HG03196 (cell line): ENCODE results near the gene UBTD1.

Experiments used
- ATAC-seq: cut with Tn5 transposase; IDR thresholded peaks from one replicate; pipeline ENCODE4 v1.9.1; 2021; ENCODE audit not compliant: unreplicated experiment

Gene UBTD1

GRCh38 chr10:97580421-97581367 is 82.0 kb downstream of the UBTD1 start:
- ATAC-seq, result no peak

GRCh38 chr10:97582169-97582568 is 83.4 kb downstream of the UBTD1 start:
- no peak for ATAC-seq

DNA sequence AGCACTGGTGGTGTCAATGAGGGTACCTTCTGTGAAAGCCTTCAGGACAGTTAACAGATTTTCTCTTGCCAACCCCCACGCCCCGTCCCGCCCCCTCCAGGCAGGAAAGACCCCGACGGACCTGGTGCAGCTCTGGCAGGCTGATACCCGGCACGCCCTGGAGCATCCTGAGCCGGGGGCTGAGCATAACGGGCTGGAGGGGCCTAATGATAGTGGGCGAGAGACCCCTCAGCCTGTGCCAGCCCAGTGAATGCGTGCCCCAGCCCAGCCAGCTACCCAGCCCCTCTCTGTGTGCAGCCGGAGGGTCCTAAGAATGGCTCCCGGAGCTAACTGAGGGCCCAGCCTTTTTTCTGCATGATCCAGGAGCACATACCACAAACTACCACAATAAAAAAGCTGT is 84.8 kb downstream of the UBTD1 start:
- ATAC-seq, result no peak

DNA sequence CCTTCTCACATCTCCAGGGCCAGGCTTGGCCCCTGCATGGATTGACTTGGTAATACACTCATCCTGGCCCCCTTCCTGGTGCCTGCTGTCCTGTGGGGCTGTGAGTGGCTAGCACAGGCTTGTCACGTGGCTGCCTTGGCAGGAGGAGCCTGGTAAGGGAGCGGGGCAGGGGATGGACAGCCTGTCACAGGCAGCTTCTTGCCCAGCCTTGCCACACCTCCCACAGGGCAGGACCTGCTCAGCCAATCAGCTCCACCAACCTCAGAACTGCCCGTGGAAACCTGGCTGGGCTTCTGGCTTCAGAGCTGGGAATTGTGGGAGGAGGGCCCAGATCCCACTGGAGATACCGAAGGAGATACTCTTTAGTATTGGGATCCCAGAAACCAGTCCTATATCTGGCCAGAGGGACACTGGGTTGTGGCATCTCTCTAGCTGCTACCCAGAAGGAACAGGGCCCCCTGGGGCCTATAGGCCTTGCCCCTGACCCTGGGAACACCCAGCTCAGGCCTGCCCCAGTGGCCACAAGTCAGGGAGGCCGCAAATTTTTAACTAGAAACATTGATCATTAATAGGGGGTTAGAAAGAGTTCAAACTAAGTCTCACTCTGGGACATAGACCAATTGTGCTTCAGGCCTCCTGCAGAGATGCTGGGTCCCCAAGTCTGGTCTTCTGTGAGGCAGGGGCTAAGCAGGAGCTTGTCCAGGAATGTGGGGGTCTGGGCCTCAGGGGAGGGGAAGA is 85.5 kb downstream of the UBTD1 start, which contains the start of gene HOGA1:
HOGA1 (plus strand) TSS at position 330 of the 738 bp plus-strand sequence; CDS start at position 645, 315 bp downstream.
- ATAC-seq, result peak; percentile 53

DNA sequence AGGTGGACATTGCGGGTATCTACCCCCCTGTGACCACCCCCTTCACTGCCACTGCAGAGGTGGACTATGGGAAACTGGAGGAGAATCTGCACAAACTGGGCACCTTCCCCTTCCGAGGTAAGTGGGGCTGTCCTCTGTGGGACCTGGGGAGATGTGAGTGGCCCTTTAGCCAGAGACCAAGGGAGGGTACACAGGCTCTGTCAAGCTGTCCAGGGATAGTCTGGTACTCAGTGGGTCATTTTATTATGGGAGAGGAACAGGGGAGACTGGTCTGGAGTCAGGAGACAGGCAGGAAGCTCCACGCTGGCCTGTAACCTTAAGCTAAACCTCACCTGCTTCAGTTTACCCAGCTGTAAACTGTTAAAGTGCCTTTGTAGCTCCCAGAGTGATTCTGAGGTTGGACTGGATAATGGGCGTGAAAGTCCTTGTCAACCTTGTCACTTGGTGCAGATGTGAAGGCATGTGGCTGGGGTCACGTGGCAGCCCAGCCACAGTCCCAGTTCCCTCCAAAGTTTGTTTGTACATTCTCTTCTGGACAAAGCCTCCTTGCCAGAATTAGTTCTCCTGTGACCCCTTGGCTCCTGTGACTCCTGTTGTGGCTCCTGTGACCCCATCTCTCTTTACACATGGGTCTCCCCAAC is 86.2 kb downstream of the UBTD1 start:
- no peak for ATAC-seq

DNA sequence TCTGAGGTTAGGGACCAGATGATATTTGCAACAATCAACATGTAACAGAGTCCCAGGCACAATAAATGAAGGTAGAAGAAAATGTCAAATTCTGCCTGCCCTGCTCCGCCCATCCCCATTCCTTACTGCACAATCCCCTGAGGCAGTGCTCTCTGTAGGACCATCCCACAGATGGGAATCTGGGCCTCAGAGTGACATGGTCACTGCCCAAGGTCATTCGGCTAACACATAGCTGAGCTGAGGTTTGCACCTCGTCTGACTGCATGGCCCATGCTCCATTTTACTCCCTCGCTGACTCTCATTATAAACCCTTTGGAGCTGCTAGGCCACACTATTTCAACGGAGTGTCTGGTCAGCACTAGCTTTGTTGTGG is 86.7 kb downstream of the UBTD1 start:
- ATAC-seq, result no peak

- ATAC-seq, result no peak
Measured at GRCh38 chr10:97587183-97587582, 88.5 kb downstream of the UBTD1 start.

DNA sequence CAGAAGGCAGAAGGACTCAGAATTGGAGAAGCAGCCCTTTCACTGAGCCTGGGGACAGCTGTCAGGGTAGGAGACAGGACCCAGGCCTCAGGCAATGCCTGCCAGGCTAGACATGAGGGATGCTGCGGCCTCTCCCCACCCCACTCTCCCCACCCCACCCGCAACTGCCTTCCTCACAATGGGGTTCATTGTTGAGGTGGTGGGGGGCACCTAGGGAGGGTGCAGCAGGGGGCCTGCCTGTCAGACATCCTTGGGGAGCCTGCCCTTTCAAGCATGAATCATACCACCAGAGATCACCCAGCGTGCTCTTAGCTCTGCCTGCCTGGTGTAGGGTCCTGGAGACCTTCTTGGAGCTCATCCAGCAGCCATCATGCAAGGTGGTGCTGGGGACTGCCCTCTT is 90.8 kb downstream of the UBTD1 start, which contains the start of gene C10orf62:
C10orf62 (plus strand) TSS at position 243 of the 400 bp plus-strand sequence. CDS start 177 bp downstream, outside the sequence.
- ATAC-seq, result no peak

DNA sequence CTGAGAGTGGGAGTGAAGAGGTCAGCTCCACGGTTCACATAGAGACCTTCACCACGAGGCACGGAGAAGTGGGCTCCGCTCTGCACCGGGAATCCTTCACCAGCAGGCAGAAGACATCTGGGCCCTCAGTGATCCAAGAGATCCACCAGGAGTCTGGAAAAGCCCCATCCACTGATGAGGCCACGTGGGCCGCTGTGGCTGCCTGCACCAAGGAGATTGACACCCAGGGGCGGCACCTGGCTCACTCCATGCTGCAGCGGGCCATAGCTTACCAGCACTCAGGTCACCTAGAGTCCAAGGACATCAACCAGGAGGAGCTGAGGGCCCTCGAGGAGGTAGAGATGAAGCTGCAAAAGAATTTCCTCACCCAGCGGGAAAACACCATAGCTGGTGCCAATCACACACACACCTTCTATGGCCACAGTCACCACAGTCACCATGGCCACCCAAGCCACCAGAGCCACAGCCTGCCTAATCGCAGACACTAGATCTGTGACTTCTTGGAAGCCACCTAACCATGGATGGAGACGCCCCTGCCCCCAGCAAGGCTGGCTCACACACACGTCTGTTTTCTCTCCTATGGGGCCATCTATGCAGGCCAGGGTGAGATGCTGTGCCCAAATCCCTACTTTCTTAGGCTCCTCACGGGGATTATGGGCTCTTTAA is 91.5 kb downstream of the UBTD1 start:
- no peak for ATAC-seq

DNA sequence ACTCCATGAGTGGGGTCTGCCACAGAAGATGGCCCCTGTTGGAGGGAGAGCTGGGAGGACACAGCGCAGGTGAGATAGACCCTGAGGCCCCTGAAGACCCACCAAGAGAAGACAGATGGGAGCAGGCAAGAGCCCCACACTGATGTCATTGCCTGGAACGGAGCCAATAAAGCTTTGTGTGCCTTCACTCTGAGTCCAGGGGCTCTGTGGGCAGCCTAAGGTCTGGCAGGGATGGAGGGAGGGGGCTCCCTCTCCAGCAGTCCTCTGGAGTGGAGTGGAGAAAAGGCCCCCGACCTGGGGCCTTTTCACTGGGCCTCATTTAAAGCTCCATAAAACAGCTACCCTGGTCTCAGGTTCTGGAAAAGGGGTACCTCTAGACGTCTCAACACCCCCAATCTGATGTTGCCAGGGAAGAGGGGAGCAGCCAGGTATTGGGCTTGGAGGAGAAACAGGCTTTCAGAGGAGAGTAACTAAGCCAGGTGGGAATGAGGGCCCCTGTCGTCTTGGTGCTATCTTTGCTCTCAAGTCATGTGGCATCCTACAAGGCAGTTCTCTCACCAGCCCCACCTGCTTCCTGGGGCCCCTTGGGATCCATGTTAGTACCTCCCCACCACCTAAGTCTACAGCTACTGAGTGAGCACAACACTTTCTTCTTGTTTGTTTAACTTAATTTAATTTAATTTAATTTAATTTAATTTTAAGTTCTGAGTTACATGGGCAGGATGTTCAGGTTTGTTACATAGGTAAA is 92.2 kb downstream of the UBTD1 start:
- no peak for ATAC-seq

DNA sequence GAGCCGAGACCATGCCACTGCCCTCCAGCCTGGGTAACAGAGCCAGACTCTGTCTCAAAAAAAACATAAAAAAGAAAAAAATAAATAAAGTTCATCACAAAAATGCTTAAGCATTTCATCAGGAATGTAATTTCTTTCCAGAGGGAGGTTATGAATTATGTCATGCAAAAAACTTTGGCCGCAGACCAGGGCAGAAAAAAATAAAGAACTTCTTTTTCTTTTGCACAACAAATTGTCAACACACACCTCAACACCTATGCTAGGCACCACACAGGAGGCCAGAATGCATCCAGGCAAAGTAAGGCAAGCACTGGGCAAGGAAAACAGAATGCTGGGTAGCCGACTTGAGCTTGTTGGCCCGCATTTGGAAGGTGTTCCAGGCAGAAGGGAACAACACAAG is 94.7 kb downstream of the UBTD1 start:
- ATAC-seq, result no peak

GRCh38 chr10:97596101-97597082 is 97.7 kb downstream of the UBTD1 start:
- no peak for ATAC-seq

- ATAC-seq, result no peak
Measured at GRCh38 chr10:97597778-97598177, 99.1 kb downstream of the UBTD1 start.

DNA sequence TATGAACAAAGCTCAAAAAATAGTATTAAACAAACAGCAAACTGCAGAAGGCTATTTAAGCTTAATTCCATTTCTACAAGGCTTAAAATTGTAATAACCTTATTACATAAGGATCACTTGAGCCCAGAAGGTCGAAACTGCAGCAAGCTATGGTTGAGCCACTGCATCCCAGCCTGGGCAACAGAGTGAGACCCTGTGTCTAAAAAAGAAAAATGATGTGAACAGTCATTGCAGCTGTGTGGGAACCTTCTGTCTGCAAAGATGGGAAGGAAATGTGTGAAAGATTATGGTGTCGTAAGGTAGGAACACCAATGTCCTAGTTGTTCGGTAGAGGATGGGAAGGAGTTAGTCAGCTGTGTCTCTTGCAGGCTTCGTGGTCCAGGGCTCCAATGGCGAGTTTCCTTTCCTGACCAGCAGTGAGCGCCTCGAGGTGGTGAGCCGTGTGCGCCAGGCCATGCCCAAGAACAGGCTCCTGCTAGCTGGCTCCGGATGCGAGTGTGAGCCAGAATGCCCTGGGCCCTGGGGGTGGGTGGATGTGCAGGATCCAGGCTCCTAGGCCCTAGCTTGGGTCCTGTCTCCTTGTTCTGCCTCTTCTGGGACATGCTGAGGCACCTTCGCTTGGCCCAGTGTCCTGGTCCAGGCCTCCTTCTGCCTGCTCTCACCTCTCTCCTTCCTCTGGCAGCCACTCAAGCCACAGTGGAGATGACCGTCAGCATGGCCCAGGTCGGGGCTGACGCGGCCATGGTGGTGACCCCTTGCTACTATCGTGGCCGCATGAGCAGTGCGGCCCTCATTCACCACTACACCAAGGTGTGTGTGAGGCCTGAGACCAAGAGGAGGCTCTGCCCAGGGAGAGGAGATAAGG is 99.9 kb downstream of the UBTD1 start:
- no peak for ATAC-seq

- ATAC-seq, result no peak
Measured at GRCh38 chr10:97599272-97599619, 100.5 kb downstream of the UBTD1 start.

DNA sequence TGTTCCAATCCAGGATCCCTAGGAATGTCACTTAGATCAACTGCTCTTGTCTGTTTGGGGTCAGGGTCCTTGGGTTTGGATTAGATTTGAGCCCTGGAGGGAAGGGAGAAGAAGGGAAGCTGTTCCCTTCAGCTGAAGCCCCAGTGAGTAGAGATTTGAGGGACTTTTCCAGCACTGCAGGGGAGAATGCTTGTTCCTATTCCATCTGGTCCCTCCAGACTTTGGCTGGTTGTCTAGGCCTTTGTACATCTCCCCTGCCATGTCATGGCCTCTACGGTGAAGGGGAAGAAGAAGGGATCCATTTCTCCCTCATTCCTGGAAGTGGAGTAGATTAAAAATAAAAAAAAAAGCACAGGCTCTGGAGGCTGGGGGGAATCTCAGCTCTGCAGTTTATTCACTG is 101.9 kb downstream of the UBTD1 start:
- no peak for ATAC-seq

DNA sequence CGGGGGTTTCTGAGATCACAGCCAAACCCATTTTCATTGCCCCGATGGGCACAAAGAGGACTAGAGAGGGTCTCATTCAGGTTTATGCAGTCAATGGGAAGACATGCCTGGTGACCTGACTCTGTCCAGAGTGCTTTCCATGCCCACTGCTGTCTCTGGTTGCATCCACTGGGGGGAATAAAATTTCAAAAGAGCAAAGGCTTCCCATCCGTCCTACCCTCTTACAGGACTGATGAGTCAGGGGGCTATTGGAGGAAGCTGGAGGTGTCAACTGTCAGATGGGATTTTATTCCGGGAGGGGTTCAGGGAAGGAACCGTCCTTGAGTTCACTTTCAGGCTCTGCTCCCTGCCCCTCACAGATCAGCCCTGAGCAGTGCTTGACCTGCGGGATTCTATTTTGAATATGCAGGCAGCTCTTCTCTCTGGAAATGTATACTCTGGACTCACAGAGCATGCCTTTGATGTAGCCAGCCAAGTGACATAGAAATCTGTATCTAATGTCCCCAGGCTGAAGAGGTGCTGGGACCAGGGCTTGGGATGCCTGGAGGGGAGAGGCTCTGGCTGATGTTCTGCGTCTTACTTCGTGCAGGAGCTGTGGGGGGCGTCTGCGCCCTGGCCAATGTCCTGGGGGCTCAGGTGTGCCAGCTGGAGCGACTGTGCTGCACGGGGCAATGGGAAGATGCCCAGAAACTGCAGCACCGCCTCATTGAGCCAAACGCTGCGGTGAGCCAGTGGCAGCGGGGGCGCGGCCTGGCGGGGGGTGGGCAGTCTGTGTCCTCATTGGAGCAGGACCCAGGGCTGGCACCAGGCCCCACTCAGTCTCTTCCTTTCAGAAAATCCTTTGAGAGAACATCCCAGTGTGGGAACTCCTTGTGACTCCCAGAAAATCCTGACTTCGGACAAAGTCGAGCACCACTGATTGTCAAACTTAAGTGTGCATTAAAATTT is 102.8 kb downstream of the UBTD1 start:
- no peak for ATAC-seq
